GM18867 (cell line): Measurements from ENCODE around the gene SAPCD1.

ENCODE experiments used
- ATAC-seq: cut with Tn5 transposase; IDR thresholded peaks from one replicate; pipeline ENCODE4 v1.9.1; 2021; ENCODE audit warnings: mild to moderate bottlenecking, moderate library complexity; ENCODE audit not compliant: unreplicated experiment

Gene SAPCD1

DNA sequence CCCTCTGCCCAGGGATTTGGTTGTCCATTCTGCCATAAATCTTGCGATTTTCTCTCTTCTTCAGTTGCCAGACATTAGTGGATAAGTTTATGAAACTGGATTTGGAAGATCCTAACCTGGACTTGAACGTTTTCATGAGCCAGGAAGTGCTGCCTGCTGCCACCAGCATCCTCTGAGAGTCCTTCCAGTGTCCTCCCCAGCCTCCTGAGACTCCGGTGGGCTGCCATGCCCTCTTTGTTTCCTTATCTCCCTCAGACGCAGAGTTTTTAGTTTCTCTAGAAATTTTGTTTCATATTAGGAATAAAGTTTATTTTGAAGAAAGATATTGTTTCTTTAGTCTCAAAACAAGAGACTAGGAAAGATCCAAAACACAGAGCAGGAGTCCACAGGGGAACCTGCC lies at the start of gene SAPCD1:
Gene SAPCD1, plus strand, starts transcription at position 301 of the 400 bp plus-strand sequence. CDS start 399 bp downstream, outside the sequence.
- ATAC-seq = no peak

DNA sequence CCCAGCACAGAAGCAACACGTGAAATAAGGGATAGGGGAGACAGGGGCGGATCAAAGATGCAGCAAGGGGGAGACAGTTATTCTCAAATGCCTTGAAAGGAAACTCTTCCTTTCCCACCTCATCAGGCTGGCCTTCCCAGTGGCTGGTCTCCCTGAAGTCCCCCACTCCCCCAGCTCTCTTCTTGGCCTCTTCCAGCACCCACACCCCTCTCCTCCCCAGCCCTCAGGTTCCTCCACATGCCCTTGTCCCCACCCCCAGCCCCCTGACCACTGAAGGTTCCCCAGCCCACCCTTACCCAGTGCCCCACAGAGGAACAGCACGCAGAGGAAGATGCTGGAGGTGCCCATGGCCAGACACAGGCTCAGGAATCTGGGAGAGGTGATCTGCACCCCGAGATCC lies 49.0 kb upstream of the SAPCD1 start:
- no peak for ATAC-seq

DNA sequence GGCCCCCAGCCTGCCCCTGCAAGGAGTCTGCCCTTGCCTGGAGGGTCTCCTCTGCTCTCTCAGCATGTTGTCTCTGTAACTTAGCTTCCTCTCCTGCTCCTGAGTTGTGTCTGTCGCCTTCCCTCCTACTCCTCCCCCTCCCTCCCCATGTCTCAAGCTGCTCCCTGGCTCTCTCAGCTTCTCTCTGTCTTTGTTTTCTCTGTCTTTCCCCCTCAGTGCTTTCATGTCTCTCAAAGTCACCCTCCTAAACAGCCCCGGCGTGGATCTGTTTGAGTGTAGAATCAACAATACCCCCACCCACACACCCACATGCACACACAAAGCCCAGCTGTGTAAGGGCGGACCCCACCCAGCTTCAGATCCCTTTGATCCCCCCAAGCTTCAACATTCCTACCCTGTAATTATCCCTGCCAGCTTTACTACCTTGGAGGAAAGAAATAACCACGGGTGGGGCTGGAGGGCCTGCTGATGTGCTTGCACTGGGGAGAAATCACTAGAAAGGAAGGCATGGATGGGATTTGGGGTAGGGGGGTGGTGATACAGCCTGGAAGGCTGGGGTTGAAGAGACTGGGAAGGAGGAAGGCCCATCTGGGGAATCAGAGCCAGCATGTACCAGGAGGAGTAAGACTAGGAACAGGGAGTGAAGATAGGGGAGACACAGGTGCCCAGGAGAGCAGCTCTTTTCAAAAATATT lies 48.3 kb upstream of the SAPCD1 start:
- ATAC-seq = no peak

DNA sequence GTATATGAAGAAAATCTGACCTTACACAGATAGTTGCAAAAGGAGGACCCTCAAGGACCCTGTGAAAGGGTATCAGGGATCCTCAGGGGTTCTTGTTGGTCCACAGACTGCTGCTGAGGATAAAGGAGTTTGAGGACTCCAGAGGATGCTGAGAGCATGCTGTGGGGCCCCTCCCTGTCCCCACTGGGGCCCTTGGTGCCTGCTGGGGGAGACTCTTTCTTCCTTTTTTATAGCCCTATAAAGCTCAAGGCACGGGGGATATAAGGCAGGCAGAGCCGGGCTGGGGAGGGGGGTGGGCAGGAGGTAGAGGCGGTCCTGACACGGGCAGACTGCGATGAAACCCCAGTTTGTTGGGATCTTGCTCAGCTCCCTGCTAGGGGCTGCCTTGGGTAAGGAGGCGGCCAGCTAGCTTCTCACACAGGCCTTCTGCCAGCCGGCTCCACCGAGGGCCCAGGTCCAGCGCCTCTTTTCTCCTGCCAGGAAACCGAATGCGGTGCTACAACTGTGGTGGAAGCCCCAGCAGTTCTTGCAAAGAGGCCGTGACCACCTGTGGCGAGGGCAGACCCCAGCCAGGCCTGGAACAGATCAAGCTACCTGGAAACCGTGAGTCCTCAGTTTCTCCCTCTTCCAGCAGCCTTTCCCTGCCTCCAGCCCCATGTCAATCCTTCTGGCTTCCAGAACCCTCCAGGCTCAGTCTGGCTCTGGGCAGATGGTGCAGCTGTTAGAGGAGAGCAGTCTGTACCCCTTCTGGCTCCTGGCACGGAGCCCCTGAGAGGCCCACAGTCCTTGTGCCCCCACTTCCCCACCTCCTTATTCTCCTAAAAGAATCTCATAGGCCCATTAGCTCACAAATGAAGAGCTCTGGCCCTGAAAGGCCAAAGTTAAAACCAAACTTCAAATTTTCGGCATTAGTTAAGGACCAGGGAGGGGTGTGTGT lies 47.2 kb upstream of the SAPCD1 start, which contains the start of gene LY6G6D:
Gene LY6G6D, plus strand, starts transcription at position 327 of the 937 bp plus-strand sequence. Its CDS starts 8 bp downstream, at position 335.
- no peak for ATAC-seq

DNA sequence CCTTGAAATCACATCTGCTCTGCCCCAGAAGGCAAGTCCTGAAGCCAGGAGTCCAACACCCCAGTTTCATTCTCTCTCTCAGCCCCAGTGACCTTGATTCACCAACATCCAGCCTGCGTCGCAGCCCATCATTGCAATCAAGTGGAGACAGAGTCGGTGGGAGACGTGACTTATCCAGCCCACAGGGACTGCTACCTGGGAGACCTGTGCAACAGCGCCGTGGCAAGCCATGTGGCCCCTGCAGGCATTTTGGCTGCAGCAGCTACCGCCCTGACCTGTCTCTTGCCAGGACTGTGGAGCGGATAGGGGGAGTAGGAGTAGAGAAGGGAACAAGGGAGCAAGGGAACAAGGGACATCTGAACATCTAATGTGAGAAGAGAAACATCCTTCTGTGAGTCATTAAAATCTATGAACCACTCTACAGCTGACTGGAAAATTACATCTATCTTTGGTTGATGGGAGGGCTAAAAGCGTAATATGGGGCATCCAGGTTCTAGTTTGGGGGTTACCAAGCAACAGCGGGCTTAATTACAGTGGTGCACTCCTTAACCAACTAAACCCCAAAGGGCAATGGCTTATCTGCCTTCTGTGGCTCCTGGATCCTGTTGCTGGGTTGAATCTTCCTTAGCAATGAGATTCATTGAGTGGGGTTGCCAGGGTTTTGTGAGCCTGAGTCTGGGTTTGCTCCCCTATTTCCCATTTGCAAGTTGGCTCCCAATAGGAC lies 44.8 kb upstream of the SAPCD1 start:
- no peak for ATAC-seq

DNA sequence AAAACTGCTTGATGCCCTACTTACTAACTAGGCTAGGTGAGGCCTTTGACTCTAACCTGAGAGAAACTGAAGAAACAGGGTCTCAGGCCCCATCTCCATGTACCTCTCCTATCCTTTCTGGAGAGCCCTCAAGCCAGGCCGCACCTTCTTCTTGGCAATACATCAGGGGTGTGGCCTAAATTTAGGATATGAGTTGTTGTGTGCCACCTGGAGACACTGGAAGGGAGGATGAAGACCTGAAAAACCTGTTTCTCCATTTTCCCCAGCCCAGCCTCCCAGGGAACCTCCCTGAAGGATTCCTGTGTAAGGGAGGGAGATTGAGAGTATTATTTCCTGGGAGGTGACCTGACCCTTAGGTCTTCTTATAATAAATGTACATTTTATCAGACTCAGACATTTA lies 44.2 kb upstream of the SAPCD1 start:
- ATAC-seq = no peak

DNA sequence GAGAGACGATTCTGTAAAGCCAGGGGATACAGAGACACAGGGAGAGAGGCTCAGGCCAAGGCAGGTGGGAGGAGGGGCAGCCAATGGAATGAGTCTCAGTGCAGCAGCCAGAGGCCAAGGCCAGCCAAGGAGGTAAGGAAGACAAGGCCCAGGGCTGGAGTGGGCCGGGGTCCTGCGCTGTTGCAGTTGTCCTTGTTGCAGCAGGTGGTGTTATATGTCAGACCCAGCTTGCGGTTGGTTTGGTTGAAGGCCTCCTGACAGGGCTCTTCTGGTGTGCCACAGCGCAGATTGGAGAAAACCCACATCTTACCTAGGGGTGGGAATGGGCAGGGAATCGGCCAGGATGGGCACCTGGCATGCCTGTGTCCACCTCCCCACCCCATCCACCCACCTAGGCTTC lies 43.5 kb upstream of the SAPCD1 start:
- no peak for ATAC-seq

DNA sequence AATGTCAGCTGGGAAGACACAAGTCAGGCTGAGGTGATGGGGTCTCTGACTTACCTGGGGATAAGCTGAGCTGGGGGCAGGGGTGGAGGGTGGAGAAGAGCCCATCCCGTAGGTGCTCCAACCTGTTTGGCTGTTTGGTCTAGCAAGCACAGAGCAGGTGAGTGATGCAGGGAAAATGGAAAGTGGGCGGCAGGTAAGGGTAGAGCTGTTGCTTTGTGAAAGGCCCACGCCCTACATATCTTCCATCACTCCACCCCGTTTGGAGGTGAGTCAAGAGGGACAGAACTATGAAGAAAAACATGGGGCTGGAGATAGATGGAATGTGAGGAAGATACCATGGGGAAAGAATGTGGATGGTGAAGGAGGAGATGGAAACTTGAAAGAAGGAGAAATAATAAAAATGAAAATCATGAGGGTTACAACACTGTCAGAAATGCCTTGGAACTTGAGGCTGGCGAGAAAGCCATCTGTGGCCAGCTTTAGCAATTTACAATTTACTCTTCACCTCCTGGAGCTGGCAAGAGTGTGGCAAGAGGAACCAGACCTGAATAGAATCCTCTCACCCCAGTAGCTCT lies 42.2 kb upstream of the SAPCD1 start:
- ATAC-seq = no peak

DNA sequence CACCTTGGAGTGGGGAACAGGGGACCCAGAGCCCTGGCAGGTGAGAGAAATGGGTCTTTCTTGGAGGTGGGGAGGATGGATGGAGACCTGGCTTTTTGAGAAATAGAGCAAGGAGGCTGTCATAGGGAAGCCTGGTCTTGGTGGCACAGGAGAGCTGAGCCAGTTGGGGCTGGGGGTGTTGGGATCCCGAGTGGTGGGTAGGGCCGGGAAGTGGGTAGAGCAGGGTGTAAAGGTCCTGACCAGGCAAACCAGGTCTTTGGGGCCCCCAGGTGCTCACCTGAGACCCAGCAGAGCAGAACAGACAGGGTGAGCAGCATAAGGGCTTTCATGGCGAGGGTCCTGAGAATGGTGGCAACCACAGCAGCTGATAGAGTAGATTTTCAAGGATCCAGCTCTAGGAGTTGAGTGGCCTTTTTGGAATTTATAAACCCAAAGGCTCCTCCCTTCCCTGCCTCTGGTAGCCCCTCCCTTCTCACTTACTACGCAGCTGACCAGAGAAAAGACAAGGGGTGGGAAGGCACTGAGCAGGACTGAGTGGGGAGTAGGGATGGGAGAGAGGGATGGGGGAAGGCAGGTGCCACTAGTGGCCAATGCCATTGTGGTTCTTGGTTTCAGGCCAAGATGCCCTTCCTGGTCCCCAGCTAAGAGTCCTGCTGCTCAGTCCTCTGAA lies 41.0 kb upstream of the SAPCD1 start, which contains the start of gene LY6G6C:
Gene LY6G6C, minus strand, starts transcription at position 396 of the 670 bp plus-strand sequence. Its CDS starts 67 bp downstream, at position 329.
- no peak for ATAC-seq

DNA sequence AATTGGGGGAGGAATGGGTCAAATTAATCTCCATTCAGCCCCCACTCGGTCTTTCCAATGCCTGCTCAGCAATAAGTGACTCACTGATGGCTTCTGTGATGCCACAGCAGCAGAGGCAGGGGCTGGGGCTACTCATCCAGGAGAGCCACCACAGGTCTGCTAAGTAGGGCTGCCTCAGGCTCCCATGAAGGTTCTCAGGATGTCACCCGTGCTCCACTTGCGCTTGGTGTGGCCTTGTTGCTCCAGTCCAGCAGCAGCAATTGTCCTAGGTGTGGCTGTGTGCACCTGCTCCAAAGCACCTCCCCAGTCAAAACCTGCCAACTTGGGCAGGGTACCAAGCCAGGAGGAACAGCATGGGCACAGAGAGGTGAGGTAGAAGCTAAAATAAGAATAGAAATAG lies 40.3 kb upstream of the SAPCD1 start:
- ATAC-seq = no peak

DNA sequence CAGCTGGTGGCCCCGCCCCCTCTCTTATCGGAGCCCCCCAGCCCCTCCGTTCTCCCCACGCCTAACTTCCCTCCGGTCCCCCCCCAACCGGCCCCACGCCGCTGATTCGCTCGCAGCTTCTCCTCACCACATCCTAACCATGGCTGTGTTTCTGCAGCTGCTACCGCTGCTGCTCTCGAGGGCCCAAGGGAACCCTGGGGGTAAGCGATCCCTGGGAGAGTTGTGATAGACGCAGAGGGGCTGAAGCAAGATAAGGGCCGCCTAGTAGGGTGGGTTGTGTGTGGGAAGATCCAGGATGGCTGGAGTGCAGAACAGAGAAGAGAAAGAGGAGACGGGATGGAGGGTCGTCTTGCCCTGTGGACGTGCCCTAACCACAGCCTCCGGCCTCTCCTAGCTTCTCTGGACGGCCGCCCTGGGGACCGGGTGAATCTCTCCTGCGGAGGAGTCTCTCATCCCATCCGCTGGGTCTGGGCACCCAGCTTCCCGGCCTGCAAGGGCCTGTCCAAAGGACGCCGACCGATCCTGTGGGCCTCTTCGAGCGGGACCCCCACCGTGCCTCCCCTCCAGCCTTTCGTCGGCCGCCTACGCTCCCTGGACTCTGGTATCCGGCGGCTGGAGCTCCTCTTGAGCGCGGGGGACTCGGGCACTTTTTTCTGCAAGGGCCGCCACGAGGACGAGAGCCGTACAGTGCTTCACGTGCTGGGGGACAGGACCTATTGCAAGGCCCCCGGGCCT lies 39.0 kb upstream of the SAPCD1 start, which contains the start of gene MPIG6B:
Gene MPIG6B, plus strand, starts transcription at position 129 of the 735 bp plus-strand sequence. Its CDS starts 11 bp downstream, at position 140.
- ATAC-seq = no peak

DNA sequence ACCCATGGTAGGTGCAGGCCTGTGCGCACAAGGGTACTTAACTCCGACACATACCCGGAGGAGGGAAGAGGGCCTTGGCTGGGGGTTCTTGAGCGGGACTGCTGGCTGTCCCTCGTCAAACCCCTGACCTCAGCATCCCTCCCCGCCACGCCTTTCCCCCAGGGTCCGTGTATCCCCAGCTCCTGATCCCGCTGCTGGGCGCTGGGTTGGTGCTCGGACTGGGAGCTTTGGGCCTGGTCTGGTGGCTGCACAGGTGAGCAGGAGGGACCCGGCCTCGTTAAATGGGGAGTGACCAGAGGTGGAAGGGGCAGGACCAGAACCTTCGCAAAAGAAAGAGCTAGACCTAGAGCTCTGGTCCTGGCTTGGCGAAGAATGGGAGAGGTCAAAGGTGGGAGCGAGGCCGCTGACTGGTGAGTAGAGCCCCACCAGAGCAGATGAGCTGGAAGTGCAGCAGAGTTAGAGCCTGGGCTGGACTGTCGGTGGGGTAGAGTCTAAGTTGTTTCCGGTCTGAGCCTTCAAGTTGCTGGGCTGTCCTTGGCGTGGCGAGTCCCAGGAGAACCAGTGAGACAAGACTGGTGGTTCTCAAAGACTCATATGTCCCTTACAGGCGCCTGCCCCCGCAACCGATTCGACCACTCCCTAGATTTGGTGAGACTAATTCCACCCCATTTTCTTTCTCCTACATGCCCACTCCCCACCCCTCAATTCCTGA lies 38.3 kb upstream of the SAPCD1 start:
- ATAC-seq = no peak

DNA sequence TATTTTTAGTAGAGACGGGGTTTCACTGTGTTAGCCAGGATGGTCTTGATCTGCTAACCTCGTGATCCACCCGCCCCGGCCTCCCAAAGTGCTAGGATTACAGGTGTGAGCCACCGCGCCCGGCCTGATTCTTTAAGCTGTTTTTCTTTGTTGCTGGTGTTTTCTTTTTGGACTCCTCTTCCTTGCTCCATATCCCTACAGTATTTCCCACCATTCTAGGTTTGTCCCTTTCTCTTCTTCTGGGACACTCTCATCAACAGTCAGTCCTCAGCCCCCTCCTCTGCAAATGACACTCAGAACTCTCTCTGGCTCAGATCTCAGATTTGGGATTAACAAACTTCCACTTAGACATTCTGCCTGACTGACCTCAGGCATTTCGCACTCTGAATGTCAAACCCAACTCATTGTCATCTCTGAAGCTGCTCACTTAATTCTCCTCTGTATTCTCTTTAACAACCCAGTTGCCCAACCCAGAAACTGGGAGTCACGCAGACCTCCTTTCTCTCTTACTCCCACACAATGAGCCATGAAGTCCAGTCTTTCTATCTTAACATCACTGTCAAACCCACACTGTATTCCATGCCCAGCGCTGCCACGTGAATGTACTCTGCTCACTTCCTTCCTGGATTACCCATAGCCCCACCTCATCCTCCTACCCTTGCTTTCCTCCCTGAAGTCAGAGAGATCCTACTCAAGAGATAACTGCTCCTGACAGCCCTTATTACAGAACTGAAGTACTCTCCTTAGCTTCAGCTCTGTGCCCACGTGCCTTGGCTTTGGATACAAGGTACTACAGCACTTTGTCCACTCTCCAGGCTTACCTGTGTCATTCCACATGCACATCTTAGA lies 36.7 kb upstream of the SAPCD1 start:
- no peak for ATAC-seq

DNA sequence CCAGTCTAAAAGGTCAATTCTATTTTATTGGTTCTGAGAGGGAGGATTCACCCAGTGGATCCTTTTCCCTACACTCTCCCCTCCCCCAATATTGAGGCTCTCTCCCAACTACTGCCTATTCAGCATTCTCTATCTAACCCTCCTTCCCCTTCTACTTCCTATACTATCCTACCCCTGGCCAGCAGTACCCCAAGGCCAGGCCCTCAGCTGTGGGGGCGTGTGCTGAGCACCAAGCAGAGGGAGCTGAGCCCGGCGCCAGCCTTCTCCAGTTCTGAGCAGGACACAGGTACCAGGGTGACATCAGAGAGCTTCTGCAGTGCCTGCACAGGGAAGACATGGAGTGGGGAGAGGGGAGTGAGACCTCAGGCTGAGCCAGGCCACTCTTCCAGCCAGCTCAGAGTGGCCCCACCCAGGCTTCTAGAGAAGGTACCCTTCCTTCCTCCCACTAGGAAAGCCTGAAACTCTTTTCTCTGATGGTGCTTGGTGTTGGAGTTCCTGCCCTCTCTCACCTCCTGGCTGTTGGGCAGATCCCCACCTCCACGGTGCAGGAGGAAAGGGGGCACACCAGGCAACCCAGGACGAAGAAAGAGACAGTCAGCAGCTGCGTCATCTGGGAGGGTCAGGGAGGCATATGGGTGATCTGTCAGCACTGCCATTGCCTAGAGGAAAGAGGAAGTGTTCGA lies 35.3 kb upstream of the SAPCD1 start:
- peak; percentile 55 for ATAC-seq

DNA sequence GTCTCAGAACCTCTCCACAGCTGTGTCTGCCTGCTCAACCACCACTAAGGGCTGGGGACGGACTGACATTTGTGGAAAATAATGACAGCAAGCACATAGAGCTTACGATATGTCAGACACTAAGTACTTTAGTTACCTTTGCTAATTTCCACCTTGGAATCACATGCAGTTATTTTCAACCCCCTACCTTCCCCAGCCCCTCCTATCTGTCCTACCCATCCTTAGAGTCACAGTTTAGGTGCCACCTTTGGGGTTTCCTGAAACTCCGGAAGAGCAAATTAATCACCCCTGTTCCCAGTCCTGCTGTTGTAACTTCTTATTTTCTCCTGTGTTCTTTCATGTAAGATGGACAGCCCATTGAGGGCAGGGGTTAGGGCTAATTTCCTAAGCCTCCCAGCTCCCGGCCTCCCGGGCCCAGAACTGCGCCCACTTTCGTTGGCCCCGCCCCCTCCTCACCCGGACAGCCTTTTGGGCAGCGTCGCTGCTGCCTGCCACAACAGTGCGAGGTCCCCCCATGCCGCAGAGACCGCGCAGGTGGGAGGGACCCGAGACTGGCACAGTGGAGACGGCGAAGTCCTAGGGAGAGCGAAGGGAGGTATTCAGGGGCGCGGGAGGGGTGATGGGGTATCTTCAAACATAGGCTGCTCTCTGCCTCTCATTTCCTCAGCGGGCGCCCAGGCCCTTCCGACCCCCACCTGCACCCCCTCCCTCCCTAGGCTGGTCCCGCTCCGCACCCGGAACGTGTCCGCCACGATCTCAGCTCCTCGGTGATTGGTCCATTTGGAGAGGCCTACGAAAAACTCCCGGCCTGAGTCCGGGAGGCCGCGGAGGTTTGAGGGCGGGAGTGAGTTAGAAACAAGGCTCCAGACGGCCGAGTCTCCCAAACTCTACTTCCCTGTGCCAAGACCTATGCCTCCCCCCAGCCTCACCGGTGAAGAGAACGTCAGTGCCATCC lies 34.5 kb upstream of the SAPCD1 start:
- ATAC-seq = no peak
